Memory B cell (primary cell): ENCODE results near the gene UTP11.
A peak's percentile ranks its signal among the peaks of the same experiment; 100 is the strongest.

ENCODE experiments used
- ATAC-seq: fragments of 150-1000 bp; cut with Tn5 transposase; 2 replicates; pipeline ENCODE4 v1.10.0; 2021; ENCODE audit warnings: low read depth, mild to moderate bottlenecking, moderate library complexity
- DNase-seq, 2 donors: peaks; one replicate each; pipeline ENCODE4 v3.0.0; 2022; ENCODE audit warnings: low spot score in 2 of 2
- H3K27ac Mint-ChIP-seq: one replicate; pipeline ENCODE4 v1.8.0; 2022; ENCODE audit warnings: mild to moderate bottlenecking, moderate library complexity, mixed read lengths
- H3K27me3 Mint-ChIP-seq: one replicate; pipeline ENCODE4 v1.8.0; 2022; ENCODE audit warnings: mixed read lengths
- H3K36me3 Mint-ChIP-seq: one replicate; pipeline ENCODE4 v1.8.0; 2022; ENCODE audit warnings: mild to moderate bottlenecking, mixed read lengths
- H3K4me1 Mint-ChIP-seq: one replicate; pipeline ENCODE4 v1.8.0; 2022; ENCODE audit warnings: mixed read lengths
- H3K4me3 Mint-ChIP-seq: one replicate; pipeline ENCODE4 v1.8.0; 2022; ENCODE audit warnings: mild to moderate bottlenecking, moderate library complexity, mixed read lengths
- H3K9me3 Mint-ChIP-seq: one replicate; pipeline ENCODE4 v1.8.0; 2022; ENCODE audit warnings: mixed read lengths

UTP11 gene

GRCh38 chr1:38044221-38045215 lies 32.0 kb downstream of the UTP11 start:
- no peak for ATAC-seq
- no peaks in the 10 kb centered on the region for H3K36me3 Mint-ChIP-seq
- H3K27me3 Mint-ChIP-seq = peaks cover 25% of the 10 kb centered on the region

GRCh38 chr1:38045401-38046332 lies 33.1 kb downstream of the UTP11 start:
- no peaks in the 10 kb centered on the region for H3K9me3 Mint-ChIP-seq
- peaks cover 18% of the 10 kb centered on the region for H3K27me3 Mint-ChIP-seq
- H3K4me3 Mint-ChIP-seq = no peak overlapping the region
- H3K4me1 Mint-ChIP-seq = peaks cover 6% of the 10 kb centered on the region
- no peaks in the 10 kb centered on the region for H3K36me3 Mint-ChIP-seq
- no peak overlapping the region for H3K27ac Mint-ChIP-seq
- ATAC-seq (no peak), DNase-seq (peak in 1 of 2 donors; percentile 38)

More at GRCh38 chr1:38044221-38045215, 32.0 kb downstream of the UTP11 start:
- Mint-ChIP-seq H3K4me3 (peak overlapping the region; percentile 81), H3K27ac (peak overlapping the region; percentile 53), H3K4me1 (peaks cover 8% of the 10 kb centered on the region), H3K9me3 (no peaks in the 10 kb centered on the region)
- DNase-seq = peak in 1 of 2 donors; percentile 36

- Mint-ChIP-seq H3K4me1 (peaks cover 6% of the 10 kb centered on the region), H3K27me3 (peaks cover 18% of the 10 kb centered on the region), H3K4me3 (peak within 1 kb of the TSS; percentile 88), H3K9me3 (no peaks in the 10 kb centered on the region), H3K36me3 (no peaks in the 10 kb centered on the region), H3K27ac (no peak within 1 kb of the TSS)
- ATAC-seq (peak; percentile 26), DNase-seq (peak; percentile 31 to 58)
Observed at GRCh38 chr1:38046333-38046883, 33.9 kb downstream of the UTP11 start, which contains the start of gene POU3F1. POU3F1 (minus strand) TSS chr1:38046793; CDS start chr1:38046743, 50 bp downstream.

- H3K36me3 Mint-ChIP-seq = no peaks in the 10 kb centered on the region
- H3K4me3 Mint-ChIP-seq = peak overlapping the region; percentile 88
- H3K9me3 Mint-ChIP-seq = no peaks in the 10 kb centered on the region
- H3K27ac Mint-ChIP-seq = no peak overlapping the region
- H3K4me1 Mint-ChIP-seq = peaks cover 11% of the 10 kb centered on the region
- ATAC-seq = peak; percentile 81
- DNase-seq = peak; percentile 55 to 65
- H3K27me3 Mint-ChIP-seq = peaks cover 15% of the 10 kb centered on the region
Observed at GRCh38 chr1:38046884-38047602, 34.5 kb downstream of the UTP11 start.

GRCh38 chr1:38047603-38048141 lies 35.1 kb downstream of the UTP11 start:
- H3K9me3 Mint-ChIP-seq = no peaks in the 10 kb centered on the region
- no peak overlapping the region for H3K27ac Mint-ChIP-seq
- ATAC-seq = no peak

GRCh38 chr1:38050397-38051078 lies 38.0 kb downstream of the UTP11 start:
- no peaks in the 10 kb centered on the region for H3K9me3 Mint-ChIP-seq
- no peak for ATAC-seq
- DNase-seq = no peak
- no peaks in the 10 kb centered on the region for H3K36me3 Mint-ChIP-seq
- H3K4me3 Mint-ChIP-seq = no peak overlapping the region
- H3K27ac Mint-ChIP-seq = no peak overlapping the region
- no peaks in the 10 kb centered on the region for H3K27me3 Mint-ChIP-seq
- H3K4me1 Mint-ChIP-seq = peaks cover 24% of the 10 kb centered on the region

More at GRCh38 chr1:38047603-38048141, 35.1 kb downstream of the UTP11 start:
- Mint-ChIP-seq H3K27me3 (peaks cover 10% of the 10 kb centered on the region), H3K4me1 (peaks cover 16% of the 10 kb centered on the region), H3K4me3 (peak overlapping the region; percentile 88), H3K36me3 (no peaks in the 10 kb centered on the region)
- no peak for DNase-seq

GRCh38 chr1:38051079-38051543 lies 38.6 kb downstream of the UTP11 start:
- DNase-seq (no peak), ATAC-seq (no peak)
- no peak overlapping the region for H3K27ac Mint-ChIP-seq
- no peak overlapping the region for H3K4me3 Mint-ChIP-seq
- no peaks in the 10 kb centered on the region for H3K36me3 Mint-ChIP-seq
- H3K4me1 Mint-ChIP-seq = peaks cover 24% of the 10 kb centered on the region
- H3K27me3 Mint-ChIP-seq = no peaks in the 10 kb centered on the region
- no peaks in the 10 kb centered on the region for H3K9me3 Mint-ChIP-seq

- Mint-ChIP-seq H3K4me3 (peak overlapping the region; percentile 11), H3K9me3 (no peaks in the 10 kb centered on the region), H3K27me3 (no peaks in the 10 kb centered on the region), H3K4me1 (peaks cover 24% of the 10 kb centered on the region), H3K36me3 (no peaks in the 10 kb centered on the region), H3K27ac (no peak overlapping the region)
- ATAC-seq (peak; percentile 98), DNase-seq (peak; percentile 46 to 71)
Observed at GRCh38 chr1:38052750-38053415, 40.3 kb downstream of the UTP11 start.

GRCh38 chr1:38053416-38054091 lies 41.0 kb downstream of the UTP11 start:
- ATAC-seq (no peak), DNase-seq (no peak)
- no peaks in the 10 kb centered on the region for H3K27me3 Mint-ChIP-seq
- no peaks in the 10 kb centered on the region for H3K36me3 Mint-ChIP-seq
- no peak overlapping the region for H3K27ac Mint-ChIP-seq
- H3K4me1 Mint-ChIP-seq = peaks cover 24% of the 10 kb centered on the region
- H3K9me3 Mint-ChIP-seq = no peaks in the 10 kb centered on the region
- no peak overlapping the region for H3K4me3 Mint-ChIP-seq

- ATAC-seq (no peak), DNase-seq (no peak)
- H3K27ac Mint-ChIP-seq = no peak overlapping the region
- H3K4me3 Mint-ChIP-seq = no peak overlapping the region
- no peaks in the 10 kb centered on the region for H3K9me3 Mint-ChIP-seq
- H3K27me3 Mint-ChIP-seq = no peaks in the 10 kb centered on the region
- peaks cover 24% of the 10 kb centered on the region for H3K4me1 Mint-ChIP-seq
- no peaks in the 10 kb centered on the region for H3K36me3 Mint-ChIP-seq
Observed at GRCh38 chr1:38055398-38055797, 42.9 kb downstream of the UTP11 start.

GRCh38 chr1:38055965-38056364 lies 43.4 kb downstream of the UTP11 start:
- no peak overlapping the region for H3K4me3 Mint-ChIP-seq
- no peak overlapping the region for H3K27ac Mint-ChIP-seq
- no peaks in the 10 kb centered on the region for H3K27me3 Mint-ChIP-seq
- DNase-seq (no peak), ATAC-seq (no peak)
- H3K4me1 Mint-ChIP-seq = peaks cover 24% of the 10 kb centered on the region
- H3K36me3 Mint-ChIP-seq = no peaks in the 10 kb centered on the region
- no peaks in the 10 kb centered on the region for H3K9me3 Mint-ChIP-seq
